Parathyroid adenoma (tissue), 2 donors: ENCODE measurements around the gene BMP6.

Experiments
- H2AFZ ChIP-seq: fragments of 300-600 bp; sonication (generic); one replicate; pipeline ENCODE4 v1.7.0; 2017; ENCODE audit warnings: antibody characterized with exemption, mild to moderate bottlenecking
- H3K27ac ChIP-seq: fragments of 300-600 bp; sonication (generic); one replicate; pipeline ENCODE4 v1.7.0; 2017
- H3K27me3 ChIP-seq: fragments of 300-600 bp; sonication (generic); one replicate; pipeline ENCODE4 v1.7.0; 2017; ENCODE audit warnings: low read length; ENCODE audit not compliant: control insufficient read depth, insufficient read depth
- H3K36me3 ChIP-seq: fragments of 300-600 bp; sonication (generic); one replicate; pipeline ENCODE4 v1.7.0; 2017; ENCODE audit warnings: low read length; ENCODE audit not compliant: control insufficient read depth, insufficient read depth
- H3K4me1 ChIP-seq: fragments of 300-600 bp; sonication (generic); one replicate; pipeline ENCODE4 v1.7.0; 2017; ENCODE audit warnings: control low read depth
- H3K4me2 ChIP-seq: fragments of 300-600 bp; sonication (generic); one replicate; pipeline ENCODE4 v1.7.0; 2017; ENCODE audit warnings: low read length
- H3K4me3 ChIP-seq: fragments of 300-600 bp; sonication (generic); one replicate; pipeline ENCODE4 v1.7.0; 2017; ENCODE audit warnings: low read depth, low read length
- H3K79me2 ChIP-seq: fragments of 300-600 bp; sonication (generic); one replicate; pipeline ENCODE4 v1.7.0; 2017; ENCODE audit warnings: control low read depth
- H3K9ac ChIP-seq: fragments of 300-600 bp; sonication (generic); one replicate; pipeline ENCODE4 v1.7.0; 2017; ENCODE audit warnings: mild to moderate bottlenecking
- H3K9me3 ChIP-seq: fragments of 300-600 bp; sonication (generic); one replicate; pipeline ENCODE4 v1.7.0; 2017; ENCODE audit warnings: low read length; ENCODE audit not compliant: control insufficient read depth
- TF ChIP-seq, protein P1 (sequence below): fragments of 300-600 bp; sonication (generic); IDR thresholded peaks from one replicate; pipeline ENCODE4 v1.7.0; 2017; ENCODE audit warnings: antibody characterized with exemption, mild to moderate bottlenecking
- donor health status: primary hyperparathyroidism.

BMP6 gene

DNA sequence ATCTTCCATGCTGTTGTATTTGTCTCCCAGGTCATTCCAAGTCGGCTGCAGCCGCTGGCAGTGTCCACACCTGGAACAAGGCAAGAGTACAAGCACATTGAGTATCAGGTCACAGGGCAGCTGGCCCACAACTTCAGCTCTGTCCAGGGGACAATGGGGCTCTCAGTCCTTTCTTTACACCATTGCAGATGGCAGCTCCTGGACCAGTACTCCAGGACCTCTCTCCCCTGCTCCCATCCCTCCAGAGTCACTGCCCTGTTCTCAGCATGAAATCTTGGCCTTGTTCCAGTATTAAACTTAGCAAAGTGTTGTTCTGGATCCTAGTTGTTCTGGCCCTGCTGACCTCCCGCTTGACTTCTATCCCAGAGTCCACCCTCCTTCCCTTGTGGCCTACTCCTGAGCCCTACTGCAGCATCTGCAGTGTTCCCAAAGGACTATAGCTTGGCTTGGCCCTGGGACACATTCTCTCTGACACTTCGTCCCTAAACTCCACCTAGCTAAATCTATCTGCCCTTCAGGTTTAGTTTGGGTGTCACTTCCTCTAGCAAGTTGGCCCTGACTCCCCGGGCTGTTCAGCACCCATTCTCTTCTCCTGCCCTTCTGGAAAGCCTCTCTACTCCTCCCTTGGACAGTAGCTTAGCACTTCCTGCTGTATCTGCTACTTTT, 178.9 kb downstream of the BMP6 start:
- H3K9ac ChIP-seq = no peak overlapping the region
- peaks cover 15% of the 10 kb centered on the region for H3K79me2 ChIP-seq
- no peak overlapping the region for H3K27ac ChIP-seq
- H2AFZ ChIP-seq = no peak overlapping the region
- no peaks in the 10 kb centered on the region for H3K27me3 ChIP-seq
- H3K9me3 ChIP-seq = no peaks in the 10 kb centered on the region
- no peak overlapping the region for H3K4me3 ChIP-seq
- H3K4me1 ChIP-seq = peaks cover 13% of the 10 kb centered on the region
- TF ChIP-seq, protein P1, sequence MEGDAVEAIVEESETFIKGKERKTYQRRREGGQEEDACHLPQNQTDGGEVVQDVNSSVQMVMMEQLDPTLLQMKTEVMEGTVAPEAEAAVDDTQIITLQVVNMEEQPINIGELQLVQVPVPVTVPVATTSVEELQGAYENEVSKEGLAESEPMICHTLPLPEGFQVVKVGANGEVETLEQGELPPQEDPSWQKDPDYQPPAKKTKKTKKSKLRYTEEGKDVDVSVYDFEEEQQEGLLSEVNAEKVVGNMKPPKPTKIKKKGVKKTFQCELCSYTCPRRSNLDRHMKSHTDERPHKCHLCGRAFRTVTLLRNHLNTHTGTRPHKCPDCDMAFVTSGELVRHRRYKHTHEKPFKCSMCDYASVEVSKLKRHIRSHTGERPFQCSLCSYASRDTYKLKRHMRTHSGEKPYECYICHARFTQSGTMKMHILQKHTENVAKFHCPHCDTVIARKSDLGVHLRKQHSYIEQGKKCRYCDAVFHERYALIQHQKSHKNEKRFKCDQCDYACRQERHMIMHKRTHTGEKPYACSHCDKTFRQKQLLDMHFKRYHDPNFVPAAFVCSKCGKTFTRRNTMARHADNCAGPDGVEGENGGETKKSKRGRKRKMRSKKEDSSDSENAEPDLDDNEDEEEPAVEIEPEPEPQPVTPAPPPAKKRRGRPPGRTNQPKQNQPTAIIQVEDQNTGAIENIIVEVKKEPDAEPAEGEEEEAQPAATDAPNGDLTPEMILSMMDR = no peak
- H3K36me3 ChIP-seq = no peaks in the 10 kb centered on the region
- H3K4me2 ChIP-seq = no peak overlapping the region

DNA sequence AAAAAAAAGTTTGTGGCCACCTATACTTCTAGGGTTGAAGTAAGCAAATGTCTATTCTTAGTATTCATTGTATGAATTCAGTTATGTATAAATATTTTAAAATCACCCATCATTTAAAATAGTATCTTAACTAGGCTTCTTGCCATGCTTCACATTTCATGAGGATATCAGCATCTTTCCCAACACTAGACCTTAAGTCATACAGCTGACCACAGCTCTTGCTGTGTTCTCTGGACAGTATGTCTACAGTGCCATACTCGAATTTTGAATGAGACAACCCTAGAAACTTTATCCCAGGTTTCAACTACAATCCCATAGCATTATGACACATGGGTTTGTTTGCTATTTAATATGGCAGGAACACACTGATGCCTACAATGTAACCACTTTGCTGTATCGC, 179.5 kb downstream of the BMP6 start:
- H3K4me3 ChIP-seq = no peak overlapping the region
- H3K4me2 ChIP-seq = no peak overlapping the region
- peaks cover 15% of the 10 kb centered on the region for H3K79me2 ChIP-seq
- no peak overlapping the region for H3K9ac ChIP-seq
- no peak overlapping the region for H3K27ac ChIP-seq
- H2AFZ ChIP-seq = no peak overlapping the region
- no peaks in the 10 kb centered on the region for H3K36me3 ChIP-seq
- TF ChIP-seq, protein P1 = no peak
- peaks cover 13% of the 10 kb centered on the region for H3K4me1 ChIP-seq
- no peaks in the 10 kb centered on the region for H3K9me3 ChIP-seq
- no peaks in the 10 kb centered on the region for H3K27me3 ChIP-seq

DNA sequence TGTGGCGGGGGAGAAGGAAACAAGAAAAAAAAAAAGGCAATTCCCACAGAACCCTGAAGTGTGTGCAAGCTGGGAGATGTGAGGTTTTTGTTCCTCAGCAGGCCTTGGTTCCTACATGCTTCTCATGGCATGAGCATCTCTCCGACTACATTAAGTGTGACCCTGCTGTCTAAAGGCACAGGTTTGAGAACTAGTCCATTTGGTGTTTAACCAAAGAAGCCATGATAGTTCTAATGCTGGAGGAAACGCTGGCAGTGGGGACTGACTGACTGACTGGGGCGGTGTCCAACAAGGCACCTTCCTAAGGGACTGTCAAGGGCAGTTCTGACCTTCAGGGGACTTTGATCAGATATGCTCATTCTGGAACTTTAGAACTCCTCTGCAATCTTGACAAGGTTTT, 180.8 kb downstream of the BMP6 start:
- Histone ChIP-seq H3K4me1 (peaks cover 13% of the 10 kb centered on the region), H3K9ac (no peak overlapping the region), H3K27ac (no peak overlapping the region)

DNA sequence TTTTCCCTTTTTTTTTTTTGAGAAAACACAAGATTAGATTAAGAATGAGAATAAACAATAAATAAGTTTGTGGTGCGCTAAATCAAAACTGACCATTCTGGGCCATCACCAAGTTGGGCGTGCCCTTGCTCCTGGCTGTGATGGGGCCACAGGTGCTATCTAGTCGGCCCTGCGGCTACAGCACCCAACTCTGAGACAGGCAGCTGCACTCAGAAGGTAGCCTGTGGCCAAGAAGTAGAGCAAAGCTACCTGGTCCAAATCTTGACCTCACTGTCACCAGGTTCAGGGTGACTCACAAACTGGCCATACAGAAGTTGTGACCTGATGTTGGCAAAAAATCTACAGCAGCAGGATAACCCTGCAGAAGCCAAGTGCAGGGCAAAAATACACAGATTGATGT, 181.3 kb downstream of the BMP6 start:
- Histone ChIP-seq H3K27me3 (no peaks in the 10 kb centered on the region), H3K9me3 (no peaks in the 10 kb centered on the region), H3K4me2 (no peak overlapping the region), H3K4me1 (peaks cover 13% of the 10 kb centered on the region), H3K4me3 (no peak overlapping the region), H3K36me3 (no peaks in the 10 kb centered on the region), H3K27ac (no peak overlapping the region), H2AFZ (no peak overlapping the region), H3K79me2 (peaks cover 15% of the 10 kb centered on the region), H3K9ac (no peak overlapping the region)
- TF ChIP-seq, protein P1 = no peak

More for the DNA sequence above, 180.8 kb downstream of the BMP6 start:
- no peaks in the 10 kb centered on the region for H3K27me3 ChIP-seq
- H3K4me2 ChIP-seq = no peak overlapping the region
- no peak overlapping the region for H2AFZ ChIP-seq
- no peaks in the 10 kb centered on the region for H3K9me3 ChIP-seq
- TF ChIP-seq, protein P1 = no peak
- H3K4me3 ChIP-seq = no peak overlapping the region
- H3K79me2 ChIP-seq = peaks cover 15% of the 10 kb centered on the region
- no peaks in the 10 kb centered on the region for H3K36me3 ChIP-seq
